HepG2 (cell line): Measurements from ENCODE around the gene SMARCB1. TPM values are rescaled to one million over a fixed set of nuclear protein-coding genes. Genes with fewer than 3 reads are reported as not detected.

Experiments
- ATAD3A ChIP-seq: sonication (generic); formaldehyde crosslinking; IDR thresholded peaks from 2 replicates; pipeline ENCODE4 v1.4.0; 2020; ENCODE audit warnings: missing genetic modification reagents
- FOXP1 ChIP-seq, 2 experiments: fragments of 450-650 bp in 1 of 2; IDR thresholded peaks; 2 replicates each; pipeline ENCODE4 v1.6.1; 2017 to 2018; ENCODE audit warnings: antibody characterized with exemption in 1 of 2
- HDAC1 ChIP-seq: sonication (generic); formaldehyde crosslinking; IDR thresholded peaks from 2 replicates; pipeline ENCODE4 v1.5.1; 2020; ENCODE audit warnings: mild to moderate bottlenecking, missing genetic modification reagents
- HOXA3 ChIP-seq: sonication (generic); formaldehyde crosslinking; IDR thresholded peaks from 2 replicates; pipeline ENCODE4 v1.5.0; 2020; ENCODE audit warnings: missing genetic modification reagents
- MED8 ChIP-seq: sonication (generic); formaldehyde crosslinking; IDR thresholded peaks from 2 replicates; pipeline ENCODE4 v1.8.1; 2023; ENCODE audit warnings: mild to moderate bottlenecking, missing genetic modification reagents; ENCODE audit not compliant: insufficient replicate concordance
- MXD1 ChIP-seq: sonication (generic); formaldehyde crosslinking; IDR thresholded peaks from 2 replicates; pipeline ENCODE4 v1.4.0; 2020; ENCODE audit warnings: mild to moderate bottlenecking, missing genetic modification reagents
- NONO ChIP-seq, 2 experiments: fragments of 450-650 bp in 1 of 2; sonication (generic) in 1 of 2; formaldehyde crosslinking in 1 of 2; IDR thresholded peaks in 1 of 2; conservative IDR thresholded peaks in 1 of 2; 2 replicates each; pipeline versions ENCODE4 v1.6.1 to v1.8.0; 2017 to 2022; ENCODE audit warnings: mild to moderate bottlenecking in 1 of 2, missing genetic modification reagents in 1 of 2, moderate library complexity in 1 of 2
- PITX1 ChIP-seq: sonication (generic); formaldehyde crosslinking; IDR thresholded peaks from 2 replicates; pipeline ENCODE4 v1.5.1; 2020; ENCODE audit warnings: mild to moderate bottlenecking, missing genetic modification reagents
- SKI ChIP-seq: fragments of 450-650 bp; IDR thresholded peaks from one replicate; pipeline ENCODE4 v1.6.1; 2018; ENCODE audit warnings: mild to moderate bottlenecking; ENCODE audit not compliant: partially characterized antibody
- SNAPC5 ChIP-seq: sonication (generic); formaldehyde crosslinking; IDR thresholded peaks from 2 replicates; pipeline ENCODE4 v1.8.1; 2023; ENCODE audit warnings: mild to moderate bottlenecking, missing genetic modification reagents, borderline replicate concordance
- SRSF4 ChIP-seq: fragments of 200-400 bp; formaldehyde crosslinking; IDR thresholded peaks from one replicate; pipeline ENCODE4 v1.6.1; 2018; ENCODE audit warnings: mild to moderate bottlenecking, low read depth, low read length, moderate library complexity; ENCODE audit not compliant: poor library complexity, severe bottlenecking
- TBL1XR1 ChIP-seq: fragments of 150-350 bp; IDR thresholded peaks from 2 replicates; pipeline ENCODE4 v1.6.1; 2014; ENCODE audit warnings: borderline replicate concordance, low read length; ENCODE audit not compliant: partially characterized antibody
- TCF7L2 ChIP-seq: IDR thresholded peaks from 2 replicates; pipeline ENCODE4 v1.6.1; 2011; ENCODE audit warnings: mild to moderate bottlenecking, low read depth, low read length, moderate library complexity
- THYN1 ChIP-seq: sonication (generic); formaldehyde crosslinking; IDR thresholded peaks from 2 replicates; pipeline ENCODE4 v1.8.1; 2023; ENCODE audit warnings: low read depth, mild to moderate bottlenecking, moderate library complexity, missing genetic modification reagents, borderline replicate concordance
- ZNF138 ChIP-seq: sonication (generic); formaldehyde crosslinking; IDR thresholded peaks from 2 replicates; pipeline ENCODE4 v1.5.0; 2020; ENCODE audit warnings: mild to moderate bottlenecking, low read depth, missing genetic modification reagents
- ZNF275 ChIP-seq: sonication (generic); formaldehyde crosslinking; IDR thresholded peaks from 2 replicates; pipeline ENCODE4 v1.8.0; 2022; ENCODE audit warnings: missing genetic modification reagents, mild to moderate bottlenecking, inconsistent platforms, borderline replicate concordance
- ZNF33B ChIP-seq: sonication (generic); formaldehyde crosslinking; IDR thresholded peaks from 2 replicates; pipeline ENCODE4 v1.5.1; 2020; ENCODE audit warnings: mild to moderate bottlenecking, missing genetic modification reagents
- ZNF343 ChIP-seq: sonication (generic); formaldehyde crosslinking; IDR thresholded peaks from 2 replicates; pipeline ENCODE4 v1.4.0; 2020; ENCODE audit warnings: mild to moderate bottlenecking, missing genetic modification reagents
- ZNF501 ChIP-seq: sonication (generic); formaldehyde crosslinking; IDR thresholded peaks from 2 replicates; pipeline ENCODE4 v1.5.1; 2020; ENCODE audit warnings: mild to moderate bottlenecking, moderate library complexity, missing genetic modification reagents
- ZNF550 ChIP-seq: sonication (generic); formaldehyde crosslinking; IDR thresholded peaks from 2 replicates; pipeline ENCODE4 v1.4.0; 2020; ENCODE audit warnings: mild to moderate bottlenecking, missing genetic modification reagents, borderline replicate concordance
- ZNF761 ChIP-seq: sonication (generic); formaldehyde crosslinking; conservative IDR thresholded peaks from 2 replicates; pipeline ENCODE4 v1.4.0; 2020; ENCODE audit warnings: mild to moderate bottlenecking, missing genetic modification reagents
- ZNF768 ChIP-seq: sonication (generic); formaldehyde crosslinking; IDR thresholded peaks from 2 replicates; pipeline ENCODE4 v1.4.0; 2020; ENCODE audit warnings: missing genetic modification reagents
- ZSCAN21 ChIP-seq: sonication (generic); formaldehyde crosslinking; IDR thresholded peaks from 2 replicates; pipeline ENCODE4 v1.8.0; 2022; ENCODE audit warnings: mild to moderate bottlenecking, missing genetic modification reagents, moderate library complexity, borderline replicate concordance
- polyA plus RNA-seq, 8 experiments: library from polyadenylated mRNA; depleted of rRNA in 3 of 8; stranded (reverse) in 7 of 8; unstranded in 1 of 8; fragments of >200 nt; fragmentation: Illumina TruSeq in 4 of 8; extraction: Trizol in 4 of 8; gene quantifications; 2 replicates each; pipeline versions ENCODE4 v1.2.1 to v1.2.3, GENCODE V29; 2011 to 2016; ENCODE audit warnings: low read depth in 4 of 8, missing spikeins in 1 of 8, mixed read lengths in 1 of 8; ENCODE audit not compliant: insufficient read depth in 1 of 8
- total RNA-seq, 5 experiments: library from RNA; depleted of rRNA; stranded (reverse); fragments of >200 nt; fragmentation: Illumina TruSeq; extraction: Trizol; gene quantifications; 2 replicates each; pipeline ENCODE4 v1.2.3, GENCODE V29; 2016; ENCODE audit warnings: low read depth in 1 of 5
- TF ChIP-seq, protein P1 (sequence below): sonication (generic); formaldehyde crosslinking; IDR thresholded peaks from 2 replicates; pipeline ENCODE4 v1.8.0; 2022; ENCODE audit warnings: missing genetic modification reagents, mild to moderate bottlenecking, borderline replicate concordance
- TF ChIP-seq, protein P2 (sequence below): sonication (generic); formaldehyde crosslinking; IDR thresholded peaks from 2 replicates; pipeline ENCODE4 v1.4.0; 2020; ENCODE audit warnings: missing genetic modification reagents

Gene SMARCB1
- total and polyA plus RNA-seq, 2 of the 13 experiments (the other 11 are each of a cell fraction or from before 2014, with no cell fraction given), result 74.0 to 166 TPM

DNA sequence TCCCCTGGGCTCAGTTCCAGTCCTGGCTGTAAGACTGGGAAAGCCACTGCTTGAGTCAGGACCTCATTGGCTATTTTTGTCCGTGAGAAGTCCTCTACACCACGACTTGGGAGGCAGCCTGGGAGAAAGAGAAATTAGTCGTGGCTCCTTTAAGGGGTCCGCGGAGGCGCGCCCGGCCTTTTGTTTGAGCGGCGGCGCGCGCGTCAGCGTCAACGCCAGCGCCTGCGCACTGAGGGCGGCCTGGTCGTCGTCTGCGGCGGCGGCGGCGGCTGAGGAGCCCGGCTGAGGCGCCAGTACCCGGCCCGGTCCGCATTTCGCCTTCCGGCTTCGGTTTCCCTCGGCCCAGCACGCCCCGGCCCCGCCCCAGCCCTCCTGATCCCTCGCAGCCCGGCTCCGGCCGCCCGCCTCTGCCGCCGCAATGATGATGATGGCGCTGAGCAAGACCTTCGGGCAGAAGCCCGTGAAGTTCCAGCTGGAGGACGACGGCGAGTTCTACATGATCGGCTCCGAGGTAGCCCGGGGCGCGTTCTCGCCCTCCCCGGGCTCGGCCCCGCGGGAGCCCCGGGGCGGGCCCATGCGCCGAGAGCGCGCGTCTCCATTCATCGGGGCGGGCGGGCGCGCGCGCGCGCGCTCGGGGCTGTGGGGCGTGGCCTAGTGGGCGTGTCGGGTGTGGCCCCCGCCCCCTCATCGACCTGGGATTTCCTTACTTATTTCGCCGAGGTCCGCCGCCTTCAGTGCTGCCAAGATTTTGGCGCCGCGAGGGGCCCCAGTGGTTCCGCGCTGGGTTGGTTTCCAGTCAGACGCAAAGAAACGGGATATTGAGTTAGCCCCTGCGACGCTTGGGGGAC is at the start of gene SMARCB1 (continued):
- TF ChIP-seq MED8 (CRISPR knock-in tag) (peak; percentile 36), ZNF33B (CRISPR knock-in tag) (no peak), MXD1 (peak; percentile 80), ZNF761 (CRISPR knock-in tag) (peak; percentile 44; the same call in 1 of the 2 replicates), NONO (IDR thresholded peaks at IDR 0.05) (no peak), NONO (CRISPR knock-in tag; conservative IDR thresholded peaks at IDR 0.05) (no peak), ZNF501 (CRISPR knock-in tag) (peak; percentile 80), SRSF4 (no peak), ZNF768 (CRISPR knock-in tag) (no peak), TCF7L2 (no peak), ZNF550 (CRISPR knock-in tag) (no peak), THYN1 (CRISPR knock-in tag) (no peak), SNAPC5 (CRISPR knock-in tag) (no peak), FOXP1 (IDR thresholded peaks at IDR 0.05) (no peak), FOXP1 (CRISPR knock-in tag; IDR thresholded peaks at IDR 0.05) (no peak), HDAC1 (CRISPR knock-in tag) (peak; percentile 39), ZSCAN21 (CRISPR knock-in tag) (no peak), ATAD3A (CRISPR knock-in tag) (no peak), ZNF138 (CRISPR knock-in tag) (peak; percentile 38; the same call in 1 of the 2 replicates), ZNF275 (0 out of 2 replicates have a peak, but pooled peaks have one; percentile 26), SKI (peak; percentile 15), HOXA3 (0 out of 2 replicates have a peak, but pooled peaks have one; percentile 8), ZNF343 (peak; percentile 14; the same call in 1 of the 2 replicates), PITX1 (0 out of 2 replicates have a peak, but pooled peaks have one; percentile 24), TBL1XR1 (no peak)
- TF ChIP-seq, protein P1, sequence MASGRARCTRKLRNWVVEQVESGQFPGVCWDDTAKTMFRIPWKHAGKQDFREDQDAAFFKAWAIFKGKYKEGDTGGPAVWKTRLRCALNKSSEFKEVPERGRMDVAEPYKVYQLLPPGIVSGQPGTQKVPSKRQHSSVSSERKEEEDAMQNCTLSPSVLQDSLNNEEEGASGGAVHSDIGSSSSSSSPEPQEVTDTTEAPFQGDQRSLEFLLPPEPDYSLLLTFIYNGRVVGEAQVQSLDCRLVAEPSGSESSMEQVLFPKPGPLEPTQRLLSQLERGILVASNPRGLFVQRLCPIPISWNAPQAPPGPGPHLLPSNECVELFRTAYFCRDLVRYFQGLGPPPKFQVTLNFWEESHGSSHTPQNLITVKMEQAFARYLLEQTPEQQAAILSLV (CRISPR knock-in tag), result peak; percentile 37; the same call in 1 of the 2 replicates
- TF ChIP-seq, protein P2, sequence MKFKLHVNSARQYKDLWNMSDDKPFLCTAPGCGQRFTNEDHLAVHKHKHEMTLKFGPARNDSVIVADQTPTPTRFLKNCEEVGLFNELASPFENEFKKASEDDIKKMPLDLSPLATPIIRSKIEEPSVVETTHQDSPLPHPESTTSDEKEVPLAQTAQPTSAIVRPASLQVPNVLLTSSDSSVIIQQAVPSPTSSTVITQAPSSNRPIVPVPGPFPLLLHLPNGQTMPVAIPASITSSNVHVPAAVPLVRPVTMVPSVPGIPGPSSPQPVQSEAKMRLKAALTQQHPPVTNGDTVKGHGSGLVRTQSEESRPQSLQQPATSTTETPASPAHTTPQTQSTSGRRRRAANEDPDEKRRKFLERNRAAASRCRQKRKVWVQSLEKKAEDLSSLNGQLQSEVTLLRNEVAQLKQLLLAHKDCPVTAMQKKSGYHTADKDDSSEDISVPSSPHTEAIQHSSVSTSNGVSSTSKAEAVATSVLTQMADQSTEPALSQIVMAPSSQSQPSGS (CRISPR knock-in tag), result no peak
